Measurements from ENCODE around the gene PDPK1.
"Not testable (repeated sequence)": the region's sequence is repeated elsewhere in the genome, so short reads cannot be mapped to it uniquely, and the experiment has no call there.

Gene PDPK1

GRCh38 chr16:2530629-2531318 is 7.0 kb upstream of the PDPK1 start:
- H3K4me3 ChIP-seq (ENCODE audit: control insufficient read depth, low read depth, low read length) = no peak overlapping the region
- no peak for TF ChIP-seq CTCF (conservative IDR thresholded peaks at IDR 0.05; ENCODE audit: control insufficient read depth, insufficient read depth, low read depth, low read length)

GRCh38 chr16:2531371-2531695 is 6.5 kb upstream of the PDPK1 start, which contains the start of gene CEMP1:
TSS of gene CEMP1 (minus strand) at chr16:2531408. CDS start at chr16:2531073, 335 bp downstream.
- H3K4me3 ChIP-seq (ENCODE audit: control insufficient read depth, low read depth, low read length) = peak within 1 kb of the TSS; percentile 47
- DNase-seq (ENCODE audit: low read depth) = no peak
- TF ChIP-seq CTCF (conservative IDR thresholded peaks at IDR 0.05; ENCODE audit: control insufficient read depth, insufficient read depth, low read depth, low read length) = no peak

More at GRCh38 chr16:2530629-2531318, 7.0 kb upstream of the PDPK1 start:
- no peak for DNase-seq (ENCODE audit: low read depth)

GRCh38 chr16:2531696-2532493 is 5.9 kb upstream of the PDPK1 start:
- DNase-seq (ENCODE audit: low read depth) = peak; percentile 96
- TF ChIP-seq CTCF (conservative IDR thresholded peaks at IDR 0.05; ENCODE audit: control insufficient read depth, insufficient read depth, low read depth, low read length) = no peak
- peak overlapping the region; percentile 47 for H3K4me3 ChIP-seq (ENCODE audit: control insufficient read depth, low read depth, low read length)

- no peak for TF ChIP-seq CTCF (conservative IDR thresholded peaks at IDR 0.05; ENCODE audit: control insufficient read depth, insufficient read depth, low read depth, low read length)
- DNase-seq (ENCODE audit: low read depth) = peak; percentile 56
- peak overlapping the region; percentile 47 for H3K4me3 ChIP-seq (ENCODE audit: control insufficient read depth, low read depth, low read length)
Measured at GRCh38 chr16:2532494-2533141, 5.2 kb upstream of the PDPK1 start.

- not testable (repeated sequence) for DNase-seq (ENCODE audit: low read depth)
- H3K4me3 ChIP-seq (ENCODE audit: control insufficient read depth, low read depth, low read length) = peak overlapping the region; percentile 47
Measured at GRCh38 chr16:2533142-2533755, 4.6 kb upstream of the PDPK1 start.

GRCh38 chr16:2533912-2534311 is 3.9 kb upstream of the PDPK1 start:
- TF ChIP-seq CTCF (conservative IDR thresholded peaks at IDR 0.05; ENCODE audit: control insufficient read depth, insufficient read depth, low read depth, low read length) = no peak
- DNase-seq (ENCODE audit: low read depth) = no peak
- H3K4me3 ChIP-seq (ENCODE audit: control insufficient read depth, low read depth, low read length) = no peak overlapping the region

GRCh38 chr16:2534335-2534734 is 3.5 kb upstream of the PDPK1 start:
- not testable (repeated sequence) for H3K4me3 ChIP-seq (ENCODE audit: control insufficient read depth, low read depth, low read length); DNase-seq (ENCODE audit: low read depth)
